GM19043 (cell line): ENCODE measurements around the gene MORN1.

Source experiments
- ATAC-seq: cut with Tn5 transposase; IDR thresholded peaks from one replicate; pipeline ENCODE4 v1.9.1; 2021; ENCODE audit warnings: low read depth; ENCODE audit not compliant: unreplicated experiment

Gene MORN1

GRCh38 chr1:2405588-2406295 lies 14.4 kb upstream of the MORN1 start:
- ATAC-seq = no peak

- ATAC-seq = no peak
These were observed 13.6 kb upstream of the MORN1 start for GRCh38 chr1:2404890-2405511.

GRCh38 chr1:2404142-2404889 lies 13.0 kb upstream of the MORN1 start:
- no peak for ATAC-seq

- no peak for ATAC-seq
These were observed 11.9 kb upstream of the MORN1 start for GRCh38 chr1:2403273-2403672.

GRCh38 chr1:2402420-2402819 lies 11.1 kb upstream of the MORN1 start:
- ATAC-seq = no peak

GRCh38 chr1:2400950-2401649 lies 9.7 kb upstream of the MORN1 start:
- no peak for ATAC-seq

GRCh38 chr1:2400576-2400909 lies 9.2 kb upstream of the MORN1 start:
- no peak for ATAC-seq

GRCh38 chr1:2399890-2400575 lies 8.7 kb upstream of the MORN1 start:
- ATAC-seq = no peak

GRCh38 chr1:2398871-2399270 lies 7.5 kb upstream of the MORN1 start:
- no peak for ATAC-seq

GRCh38 chr1:2397007-2397679 lies 5.8 kb upstream of the MORN1 start:
- ATAC-seq = no peak

- ATAC-seq = no peak
These were observed 5.1 kb upstream of the MORN1 start for GRCh38 chr1:2396476-2396875.

GRCh38 chr1:2396059-2396458 lies 4.7 kb upstream of the MORN1 start:
- ATAC-seq = no peak

GRCh38 chr1:2395245-2395644 lies 3.9 kb upstream of the MORN1 start:
- ATAC-seq = no peak

GRCh38 chr1:2394761-2395160 lies 3.4 kb upstream of the MORN1 start:
- no peak for ATAC-seq

- ATAC-seq = no peak
These were observed 2.9 kb upstream of the MORN1 start for GRCh38 chr1:2394220-2394619.

- ATAC-seq = no peak
These were observed 2.1 kb upstream of the MORN1 start for GRCh38 chr1:2393471-2393877.

- no peak for ATAC-seq
These were observed 1.3 kb upstream of the MORN1 start for GRCh38 chr1:2392686-2393085.

- ATAC-seq = peak; percentile 12
These were observed 666 bp upstream of the MORN1 start for GRCh38 chr1:2391931-2392509.

GRCh38 chr1:2389644-2390043 lies 1.7 kb downstream of the MORN1 start:
- ATAC-seq = no peak
